HAP-1 (cell line): ENCODE data around the gene ZNF277.

Experiments
- DNase-seq, 2 experiments: peaks; one replicate each; pipeline ENCODE4 v3.0.0-alpha.2; 2016 to 2020; ENCODE audit warnings: low spot score in 2 of 2
- H3K27me3 ChIP-seq: fragments of 250-450 bp; sonication (Bioruptor Pico); 2 replicates; pipeline ENCODE4 v1.5.1; 2020; ENCODE audit warnings: low read depth, mild to moderate bottlenecking, moderate library complexity
- H3K36me3 ChIP-seq: fragments of 250-450 bp; sonication (Bioruptor Pico); replicated peaks from 2 replicates; pipeline ENCODE4 v1.5.1; 2020; ENCODE audit warnings: mild to moderate bottlenecking
- H3K4me1 ChIP-seq: fragments of 250-450 bp; sonication (Bioruptor Pico); 2 replicates; pipeline ENCODE4 v1.5.1; 2020; ENCODE audit warnings: mild to moderate bottlenecking
- H3K4me3 ChIP-seq: fragments of 250-450 bp; sonication (Bioruptor Pico); 2 replicates; pipeline ENCODE4 v1.5.1; 2020; ENCODE audit warnings: mild to moderate bottlenecking, moderate library complexity
- H3K9me3 ChIP-seq: fragments of 250-450 bp; sonication (Bioruptor Pico); 2 replicates; pipeline ENCODE4 v1.5.1; 2020; ENCODE audit warnings: mild to moderate bottlenecking, moderate library complexity
- in situ Hi-C: fragments of 300-500 bp; cut with MboI; formaldehyde crosslinking; loops from 3 replicates; pipeline ENCODE4 v1.14.3; 2020; ENCODE audit warnings: low sequenced_read_pairs, inconsistent platforms, mixed read lengths

ZNF277 gene

DNA sequence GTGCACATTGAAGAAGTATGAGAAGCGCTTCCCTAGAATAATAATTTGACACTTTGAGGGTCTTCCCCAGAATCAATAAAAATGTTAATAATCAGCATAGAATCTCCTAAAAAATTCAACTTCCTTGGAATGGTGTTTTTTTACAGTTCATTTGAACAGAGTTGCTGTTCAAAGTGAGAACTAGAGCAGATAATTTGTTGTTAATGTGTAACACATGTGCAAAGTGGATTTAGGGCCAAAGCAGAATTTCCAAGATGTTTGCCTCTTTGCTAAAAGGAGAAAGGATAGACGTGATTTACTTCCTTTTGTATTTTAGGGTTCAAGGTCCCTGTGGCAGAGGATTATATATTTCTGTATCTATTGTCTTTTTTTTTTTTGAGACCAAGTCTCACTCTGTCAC, 73.8 kb downstream of the ZNF277 start:
- DNase-seq: no peak
- in situ Hi-C loops: no loop called here

DNA sequence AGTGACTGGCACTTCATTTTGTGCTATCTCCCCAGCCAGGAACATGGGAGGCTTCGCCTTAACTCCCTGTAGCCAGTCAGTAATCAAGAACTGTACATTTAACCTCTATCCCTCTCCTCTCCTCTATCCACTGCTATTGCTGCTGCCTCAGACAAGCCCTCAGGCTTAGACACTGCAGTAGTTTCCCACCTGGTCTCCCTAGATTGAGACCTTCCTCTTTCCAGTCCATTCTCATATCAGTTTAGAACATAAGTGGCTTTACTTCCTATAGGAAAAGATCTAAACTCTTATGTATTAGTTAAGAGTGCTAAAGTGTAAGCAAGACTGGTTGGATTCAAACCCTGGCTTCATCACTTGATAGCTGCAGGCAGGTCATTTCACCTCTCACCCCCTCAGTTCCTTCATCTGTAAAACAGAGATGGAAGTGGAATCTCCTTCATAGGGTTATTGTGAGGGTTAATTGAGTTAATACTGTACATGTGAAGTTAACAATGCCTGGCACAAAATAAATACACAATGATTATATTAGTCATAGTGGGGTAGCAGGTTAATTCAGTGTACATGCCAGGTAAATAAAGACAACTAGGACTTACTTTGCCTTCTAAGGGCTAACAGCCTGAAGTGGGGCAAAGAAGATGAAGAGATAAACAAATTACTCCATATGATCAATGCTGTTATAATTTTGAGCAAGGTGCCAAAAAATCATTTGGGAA, 76.1 kb downstream of the ZNF277 start:
- in situ Hi-C loops: no loop called here
- no peaks in the 10 kb centered on the region for H3K9me3 ChIP-seq
- H3K4me1 ChIP-seq: peaks cover 36% of the 10 kb centered on the region
- H3K36me3 ChIP-seq: no peaks in the 10 kb centered on the region
- no peaks in the 10 kb centered on the region for H3K27me3 ChIP-seq
- H3K4me3 ChIP-seq: no peak overlapping the region
- no peak for DNase-seq

More for the DNA sequence above, 73.8 kb downstream of the ZNF277 start:
- Histone ChIP-seq H3K27me3 (no peaks in the 10 kb centered on the region), H3K4me3 (no peak overlapping the region), H3K36me3 (no peaks in the 10 kb centered on the region), H3K4me1 (peaks cover 22% of the 10 kb centered on the region), H3K9me3 (no peaks in the 10 kb centered on the region)

DNA sequence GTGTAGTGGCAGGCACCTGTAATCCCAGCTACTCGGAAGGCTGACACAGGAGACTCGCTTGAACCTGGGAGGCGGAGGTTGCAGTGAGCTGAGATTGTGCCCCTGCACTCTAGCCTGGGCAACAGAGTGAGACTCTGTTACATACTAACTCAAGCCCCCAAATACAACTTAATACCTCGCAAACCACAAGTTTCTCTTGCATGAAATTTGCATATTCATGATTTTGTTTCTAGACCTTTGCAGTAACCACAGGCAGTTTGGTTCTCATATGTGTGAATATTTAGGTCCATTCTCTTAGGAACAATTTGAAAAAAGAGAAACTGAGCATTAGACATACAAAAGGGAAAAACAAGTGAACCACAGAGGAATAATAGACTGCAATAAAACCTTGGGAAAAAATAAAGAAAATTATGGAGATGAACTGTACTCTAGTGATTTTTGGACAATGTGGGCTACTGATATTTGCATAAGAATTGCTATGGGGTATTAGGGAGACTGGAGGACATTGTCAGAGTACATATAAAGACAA, 77.0 kb downstream of the ZNF277 start:
- no peak overlapping the region for H3K4me3 ChIP-seq
- DNase-seq: peak; percentile 41 to 96
- H3K9me3 ChIP-seq: no peaks in the 10 kb centered on the region
- in situ Hi-C loops: no loop called here
- no peaks in the 10 kb centered on the region for H3K27me3 ChIP-seq
- H3K36me3 ChIP-seq: no peaks in the 10 kb centered on the region
- peaks cover 36% of the 10 kb centered on the region for H3K4me1 ChIP-seq

DNA sequence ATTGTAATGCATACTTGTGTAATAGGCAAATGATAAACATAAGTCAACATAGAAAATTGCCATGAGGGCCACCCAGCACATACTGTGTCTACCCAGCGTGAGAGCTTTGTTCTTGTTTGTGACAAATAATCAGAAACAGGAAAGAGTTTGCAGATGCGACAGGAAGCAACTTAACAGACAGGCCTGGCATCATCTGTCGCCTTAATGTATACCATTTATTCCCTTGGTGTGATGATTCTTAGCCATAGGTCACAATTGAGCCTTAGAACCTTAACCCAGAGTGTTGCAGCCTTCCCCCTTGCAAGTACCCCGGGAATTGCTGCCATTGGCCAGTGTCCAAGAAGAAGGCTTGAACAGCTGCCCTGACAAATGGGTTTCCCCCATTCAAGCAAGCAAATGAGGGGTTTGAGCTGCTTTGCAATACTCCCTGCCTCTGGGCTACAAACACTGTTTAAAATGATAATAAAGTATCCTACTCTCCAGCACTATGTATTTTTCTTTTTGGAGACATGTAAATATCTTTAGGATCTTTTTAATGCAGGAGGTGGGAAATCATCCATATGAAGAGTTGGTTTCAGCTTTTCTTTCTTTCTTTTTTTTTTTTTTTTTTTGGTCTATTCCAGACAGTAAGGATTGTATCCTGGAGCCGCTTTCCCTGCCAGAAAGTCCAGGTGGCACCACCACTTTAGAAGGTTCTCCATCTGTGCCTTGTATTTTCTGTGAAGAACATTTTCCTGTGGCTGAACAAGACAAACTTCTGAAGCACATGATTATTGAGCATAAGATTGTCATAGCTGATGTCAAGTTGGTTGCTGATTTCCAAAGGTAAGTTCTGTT, 80.0 kb downstream of the ZNF277 start:
- H3K4me1 ChIP-seq: peaks cover 40% of the 10 kb centered on the region
- no peak overlapping the region for H3K4me3 ChIP-seq
- H3K27me3 ChIP-seq: no peaks in the 10 kb centered on the region
- H3K9me3 ChIP-seq: no peaks in the 10 kb centered on the region
- DNase-seq: peak; percentile 63 to 74
- no peaks in the 10 kb centered on the region for H3K36me3 ChIP-seq
- in situ Hi-C loops: no loop called here

DNA sequence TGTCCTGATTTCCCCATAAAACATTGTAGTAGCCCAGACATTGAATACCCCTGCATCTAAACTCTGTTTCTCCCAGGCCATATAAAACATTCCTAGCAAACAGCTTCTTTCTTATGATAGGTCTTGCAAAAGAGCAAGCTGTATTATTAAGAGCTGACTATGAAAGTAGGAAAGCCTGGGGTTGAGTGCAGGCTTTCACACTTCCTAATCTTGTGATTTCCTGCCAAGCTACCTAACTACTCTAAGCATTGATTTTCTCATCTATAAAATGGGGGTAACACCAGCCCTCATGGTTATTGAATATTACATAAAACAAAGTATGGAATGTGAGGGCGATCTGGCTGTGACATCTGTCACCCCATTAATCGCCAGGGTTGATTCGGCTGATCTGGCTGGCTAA, 81.8 kb downstream of the ZNF277 start:
- in situ Hi-C loops: no loop called here
- peaks cover 28% of the 10 kb centered on the region for H3K4me1 ChIP-seq
- no peaks in the 10 kb centered on the region for H3K9me3 ChIP-seq
- H3K36me3 ChIP-seq: no peaks in the 10 kb centered on the region
- no peak for DNase-seq
- H3K27me3 ChIP-seq: no peaks in the 10 kb centered on the region
- H3K4me3 ChIP-seq: no peak overlapping the region

DNA sequence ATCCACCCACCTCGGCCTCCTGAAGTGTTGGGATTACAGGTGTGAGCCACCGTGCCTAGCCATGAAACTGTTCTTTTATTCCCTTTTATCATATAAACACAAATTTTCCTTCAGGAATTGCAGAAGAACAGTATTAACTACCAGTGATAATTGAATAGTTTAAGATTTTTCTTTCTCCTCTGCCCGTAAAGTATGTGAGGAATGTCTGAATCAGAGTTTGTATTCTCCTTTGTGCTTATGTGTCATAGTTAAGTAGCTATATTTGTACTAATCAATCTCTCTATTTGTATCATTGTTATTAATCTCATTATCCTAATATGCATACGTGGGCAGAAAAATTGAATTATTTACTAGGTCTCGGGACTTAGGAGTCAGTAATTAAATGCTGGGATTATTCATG, 83.6 kb downstream of the ZNF277 start:
- Histone ChIP-seq H3K4me3 (no peak overlapping the region), H3K27me3 (no peaks in the 10 kb centered on the region), H3K9me3 (no peaks in the 10 kb centered on the region), H3K36me3 (no peaks in the 10 kb centered on the region), H3K4me1 (peaks cover 20% of the 10 kb centered on the region)
- in situ Hi-C loops: no loop called here
- no peak for DNase-seq

DNA sequence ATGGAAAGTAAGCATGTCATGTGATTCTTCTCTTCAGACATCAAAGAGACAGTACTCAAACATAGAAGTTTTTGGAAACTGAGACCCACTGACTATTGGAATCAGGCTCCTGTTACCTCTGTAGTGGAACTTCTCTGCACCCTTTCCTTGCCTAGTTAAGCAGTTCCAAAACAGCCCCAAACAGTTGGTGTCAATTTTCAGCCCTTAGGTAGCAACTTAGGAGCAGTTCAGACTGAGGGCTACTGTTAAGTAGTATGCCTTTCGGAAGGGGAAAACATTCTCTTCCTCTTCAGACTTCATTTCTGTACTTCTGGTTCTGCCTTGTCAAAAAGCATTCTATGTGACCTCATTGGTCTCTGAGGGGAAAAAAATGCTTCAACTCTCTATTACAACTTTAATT, 85.7 kb downstream of the ZNF277 start:
- Histone ChIP-seq H3K4me3 (no peak overlapping the region), H3K36me3 (no peaks in the 10 kb centered on the region), H3K4me1 (peaks cover 12% of the 10 kb centered on the region), H3K27me3 (no peaks in the 10 kb centered on the region), H3K9me3 (no peaks in the 10 kb centered on the region)
- in situ Hi-C loops: no loop called here
- no peak for DNase-seq

DNA sequence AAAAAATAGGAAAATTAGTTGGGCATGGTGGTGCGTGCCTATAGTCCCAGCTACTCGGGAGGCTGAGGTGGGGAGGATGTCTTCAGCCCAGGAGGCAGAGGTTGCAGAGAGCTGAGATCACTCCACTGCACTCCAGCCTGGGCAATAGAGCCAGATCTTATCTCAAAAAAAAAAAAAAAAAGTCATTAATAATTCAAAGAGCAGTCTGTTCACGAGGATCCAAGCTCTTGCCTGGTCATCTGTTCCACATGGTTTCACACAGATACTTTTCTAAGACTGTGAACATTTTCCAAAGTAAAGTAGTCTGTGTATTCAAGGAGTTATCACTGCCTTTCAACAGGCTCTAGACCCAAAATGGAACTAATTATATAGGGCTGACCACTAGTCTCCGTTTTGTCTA, 86.9 kb downstream of the ZNF277 start:
- no peak for DNase-seq
- peaks cover 12% of the 10 kb centered on the region for H3K4me1 ChIP-seq
- in situ Hi-C loops: no loop called here

DNA sequence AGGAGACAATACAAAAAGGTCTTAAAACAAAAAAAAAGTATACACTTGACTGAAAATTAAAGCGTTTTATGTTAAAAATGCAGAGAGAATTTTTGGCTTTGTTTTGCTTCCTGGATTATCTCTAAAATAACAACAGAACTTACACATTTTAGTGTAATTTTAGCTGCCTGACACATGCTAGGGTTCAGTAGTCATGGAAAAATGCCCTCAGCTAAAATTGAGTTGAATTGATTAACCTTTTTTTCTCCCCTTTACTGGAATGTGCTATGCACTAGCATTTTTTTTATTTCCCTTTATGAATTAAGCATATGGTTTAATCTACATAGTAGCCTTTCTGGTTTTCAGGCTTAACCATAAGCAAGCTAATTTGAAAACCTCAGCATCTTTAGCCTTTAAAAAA, 89.9 kb downstream of the ZNF277 start:
- Histone ChIP-seq H3K9me3 (no peaks in the 10 kb centered on the region), H3K4me1 (peaks cover 6% of the 10 kb centered on the region), H3K36me3 (no peaks in the 10 kb centered on the region), H3K4me3 (no peak overlapping the region), H3K27me3 (no peaks in the 10 kb centered on the region)
- DNase-seq: peak in 1 of 2 experiments; percentile 67
- in situ Hi-C loops: no loop called here

More for the DNA sequence above, 86.9 kb downstream of the ZNF277 start:
- Histone ChIP-seq H3K4me3 (no peak overlapping the region), H3K9me3 (no peaks in the 10 kb centered on the region), H3K36me3 (no peaks in the 10 kb centered on the region), H3K27me3 (no peaks in the 10 kb centered on the region)

DNA sequence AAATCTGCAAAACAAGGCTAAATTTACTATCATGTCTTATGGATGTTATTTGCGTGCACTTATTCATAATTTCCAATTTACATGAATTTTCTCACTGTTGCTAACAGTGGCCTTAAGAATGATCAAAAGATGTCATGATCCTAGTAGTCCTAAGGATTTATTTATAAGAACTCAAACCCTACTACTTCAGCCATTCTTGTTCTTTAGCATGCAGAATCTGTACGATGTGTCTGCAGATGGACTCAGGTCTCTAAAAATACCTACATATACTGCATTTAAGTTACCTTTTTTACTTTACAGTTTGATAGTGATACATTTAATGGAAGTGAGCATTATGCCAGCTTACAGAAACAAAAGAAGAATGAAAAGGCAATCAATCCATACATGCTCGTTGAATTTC, 91.2 kb downstream of the ZNF277 start:
- no peak for DNase-seq
- Histone ChIP-seq H3K27me3 (no peaks in the 10 kb centered on the region), H3K36me3 (no peaks in the 10 kb centered on the region), H3K4me3 (no peak overlapping the region), H3K9me3 (no peaks in the 10 kb centered on the region), H3K4me1 (peaks cover 6% of the 10 kb centered on the region)
- in situ Hi-C loops: no loop called here

DNA sequence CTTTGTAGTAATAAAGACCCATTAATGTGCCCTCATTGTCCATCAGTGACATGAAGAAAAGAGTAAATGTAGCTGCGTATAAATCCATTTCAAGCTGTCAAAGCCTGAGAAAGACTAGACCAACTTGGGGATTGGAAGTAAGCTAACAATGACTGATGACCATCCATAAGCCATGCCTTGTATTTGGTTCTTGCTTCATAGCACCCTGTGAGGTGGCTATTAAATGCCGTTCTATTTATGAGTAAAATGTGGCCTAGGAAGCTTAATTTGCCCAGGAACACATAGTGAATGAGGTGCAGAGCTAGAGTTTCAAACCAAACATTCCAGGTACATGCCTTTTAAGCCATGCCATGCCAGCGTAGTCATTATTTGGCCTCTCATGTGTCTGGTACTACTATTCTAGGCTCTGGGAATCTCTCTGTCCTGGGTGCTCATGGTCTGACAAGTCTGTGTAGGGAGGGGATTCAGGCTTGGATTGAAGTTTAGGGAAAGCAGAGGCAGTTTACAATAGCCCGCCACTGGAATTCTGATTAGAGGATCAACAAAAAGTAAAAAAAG, 92.1 kb downstream of the ZNF277 start:
- no peaks in the 10 kb centered on the region for H3K36me3 ChIP-seq
- no peak overlapping the region for H3K4me3 ChIP-seq
- in situ Hi-C loops: no loop called here
- no peaks in the 10 kb centered on the region for H3K9me3 ChIP-seq
- H3K4me1 ChIP-seq: peaks cover 6% of the 10 kb centered on the region
- H3K27me3 ChIP-seq: no peaks in the 10 kb centered on the region
- DNase-seq: no peak

DNA sequence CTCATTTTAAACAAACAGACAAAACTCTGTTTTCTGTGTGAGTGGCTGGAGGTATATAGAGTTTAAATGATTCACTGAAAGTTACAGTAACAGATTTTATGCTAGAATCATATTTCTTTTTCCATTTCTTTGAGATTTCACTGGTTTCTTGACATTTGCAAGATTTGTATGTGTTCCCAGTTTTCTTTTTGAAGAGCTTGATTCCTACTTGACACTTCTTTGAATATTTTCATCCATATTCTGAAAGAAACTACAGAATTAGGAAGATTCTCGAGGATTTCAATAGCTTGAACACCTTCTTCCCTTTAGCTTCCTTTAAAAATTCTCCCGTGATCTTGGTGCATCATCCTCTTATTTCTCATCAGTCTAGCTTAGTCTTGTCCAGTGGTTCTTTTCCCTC, 93.6 kb downstream of the ZNF277 start:
- in situ Hi-C loops: no loop called here
- Histone ChIP-seq H3K4me1 (peaks cover 6% of the 10 kb centered on the region), H3K4me3 (no peak overlapping the region), H3K9me3 (no peaks in the 10 kb centered on the region), H3K27me3 (no peaks in the 10 kb centered on the region), H3K36me3 (no peaks in the 10 kb centered on the region)
- DNase-seq: no peak

DNA sequence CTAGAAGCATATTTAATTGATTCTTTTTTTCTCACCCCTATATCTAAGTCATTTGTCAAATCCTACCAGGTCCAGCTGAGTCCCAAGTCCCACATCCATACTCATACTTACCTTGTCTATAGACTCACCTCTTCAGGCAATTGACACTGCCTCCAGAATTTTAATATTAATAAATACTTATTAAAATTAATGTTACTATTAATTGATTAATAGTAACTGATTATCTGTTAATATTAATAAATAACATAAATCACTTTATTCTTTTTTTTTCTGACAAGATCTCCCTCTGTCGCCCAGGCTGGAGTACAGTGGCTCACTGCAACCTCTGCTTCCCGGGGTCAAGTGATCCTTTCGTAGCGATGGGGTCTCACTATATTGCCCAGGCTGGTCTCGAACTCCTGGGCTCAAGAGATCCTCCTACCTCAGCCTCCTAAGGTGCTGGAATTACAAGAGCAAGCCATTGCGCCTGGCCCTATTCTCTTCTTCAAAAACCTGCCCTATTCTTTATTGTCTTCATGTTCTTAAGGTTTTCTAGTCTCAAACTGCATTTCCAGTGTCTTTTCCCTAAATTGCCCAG, 94.4 kb downstream of the ZNF277 start:
- H3K4me1 ChIP-seq: peaks cover 6% of the 10 kb centered on the region
- H3K27me3 ChIP-seq: no peaks in the 10 kb centered on the region
- H3K9me3 ChIP-seq: no peaks in the 10 kb centered on the region
- no peak for DNase-seq
- in situ Hi-C loops: no loop called here
- H3K4me3 ChIP-seq: no peak overlapping the region
- no peaks in the 10 kb centered on the region for H3K36me3 ChIP-seq

DNA sequence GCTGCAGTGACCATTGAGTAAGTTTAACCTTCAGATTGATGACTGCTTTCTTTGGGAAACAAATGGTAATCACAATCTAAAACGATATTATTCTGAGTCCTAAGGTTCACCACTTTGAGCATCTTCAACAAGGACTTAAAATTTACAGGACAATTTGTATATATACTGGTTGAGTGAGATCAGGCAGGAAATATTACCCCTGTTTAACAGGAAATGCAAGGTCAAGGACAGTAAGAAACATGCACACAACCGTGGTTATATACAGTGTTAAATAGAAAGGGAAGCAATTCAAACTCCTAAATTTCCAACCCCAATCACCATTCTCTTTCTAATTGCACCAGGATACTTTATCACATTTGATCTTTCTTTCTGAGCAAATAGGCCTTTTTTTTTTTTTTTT, 96.1 kb downstream of the ZNF277 start:
- no peaks in the 10 kb centered on the region for H3K36me3 ChIP-seq
- DNase-seq: no peak
- H3K4me3 ChIP-seq: no peak overlapping the region
- no peaks in the 10 kb centered on the region for H3K27me3 ChIP-seq
- in situ Hi-C loops: no loop called here
- H3K4me1 ChIP-seq: no peaks in the 10 kb centered on the region
- H3K9me3 ChIP-seq: no peaks in the 10 kb centered on the region
